ENCODE data around the gene GPR135.
"Not testable (repeated sequence)": the region's sequence is repeated elsewhere in the genome, so short reads cannot be mapped to it uniquely, and the experiment has no call there.

Gene GPR135

DNA sequence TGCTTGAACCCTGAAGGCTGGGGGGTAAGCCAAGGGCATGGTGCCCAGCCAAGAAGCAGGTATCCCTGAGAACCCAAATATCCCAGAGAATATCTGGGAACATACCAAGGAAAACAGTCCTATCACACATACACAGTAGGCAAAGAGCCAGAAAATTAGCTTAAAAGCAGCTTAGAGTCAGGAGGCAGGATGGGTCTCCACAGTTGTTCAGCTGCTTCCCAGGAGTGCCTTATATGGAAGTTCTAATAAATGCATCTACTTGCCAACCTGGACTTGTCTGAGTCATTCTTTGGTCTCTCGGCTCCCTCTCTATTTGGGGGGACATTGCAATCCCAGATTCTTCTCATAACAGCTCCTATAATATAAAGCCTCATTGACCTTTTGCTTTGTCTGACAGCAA lies 9.0 kb upstream of the GPR135 start:
- no peak for DNase-seq

- DNase-seq, result peak in 1 of 2 experiments; percentile 16
Measured at GRCh38 chr14:59464486-59465315, 479 bp downstream of the GPR135 start.

GRCh38 chr14:59463787-59464485 lies 1.2 kb downstream of the GPR135 start:
- no peak for DNase-seq

DNA sequence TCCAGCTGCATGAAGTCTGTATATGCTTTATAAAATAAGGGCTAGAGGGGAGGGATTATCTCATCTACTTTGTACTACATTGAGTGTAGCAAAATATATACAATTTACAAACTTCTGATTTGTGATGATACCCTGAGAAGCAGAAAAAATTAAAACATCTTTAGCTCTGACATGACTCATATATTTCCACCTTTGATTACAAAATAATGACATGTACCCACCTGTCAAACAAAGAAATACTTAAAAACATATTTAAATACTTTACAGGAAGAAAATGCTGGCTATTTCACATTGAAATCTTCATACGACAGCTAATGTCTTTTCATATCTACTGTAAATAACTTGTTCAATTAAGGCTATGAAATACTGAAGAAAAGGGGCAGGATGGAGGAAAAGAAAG lies 3.3 kb downstream of the GPR135 start:
- DNase-seq, result no peak

DNA sequence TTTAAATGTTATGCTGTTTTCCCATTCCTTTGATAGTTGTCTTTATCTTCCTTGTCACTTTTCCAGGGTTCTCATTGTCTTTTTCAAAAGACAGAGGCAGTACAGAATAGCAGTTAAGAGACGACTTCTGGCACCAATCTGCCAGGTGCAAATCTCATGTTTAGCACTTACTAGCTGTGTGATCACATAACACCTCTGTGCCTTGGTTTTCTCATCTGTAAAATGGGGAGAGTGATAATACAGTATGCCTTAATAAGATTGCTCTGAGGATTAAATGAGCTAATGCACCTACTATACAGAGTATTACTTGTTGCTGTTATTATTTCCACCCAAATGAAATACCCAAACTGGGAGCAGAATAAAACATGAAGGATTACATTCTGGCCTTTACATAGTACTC lies 4.8 kb downstream of the GPR135 start:
- no peak for DNase-seq

- no peak for DNase-seq
Measured at GRCh38 chr14:59458486-59458885, 6.7 kb downstream of the GPR135 start.

DNA sequence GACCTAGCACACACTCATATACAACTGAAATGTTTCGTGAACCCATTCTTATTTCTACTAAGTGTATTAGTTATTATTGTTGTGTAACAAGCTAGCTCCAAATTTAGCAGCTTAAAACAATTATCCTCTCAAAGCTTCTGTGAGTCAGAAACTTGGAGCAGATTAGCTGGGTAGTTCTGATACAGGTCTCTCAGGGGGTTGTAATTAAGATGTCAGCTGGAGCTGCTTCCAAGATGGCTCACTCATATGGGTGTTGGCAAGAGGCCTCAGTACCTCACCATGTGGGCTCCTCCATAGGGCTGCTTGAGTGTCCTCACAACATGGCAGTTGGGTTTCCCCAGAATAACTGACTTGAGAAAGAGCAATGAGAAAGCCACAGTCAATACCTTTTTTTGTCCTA lies 9.8 kb downstream of the GPR135 start:
- no peak for DNase-seq

GRCh38 chr14:59454139-59454538 lies 11.0 kb downstream of the GPR135 start:
- DNase-seq, result no peak

DNA sequence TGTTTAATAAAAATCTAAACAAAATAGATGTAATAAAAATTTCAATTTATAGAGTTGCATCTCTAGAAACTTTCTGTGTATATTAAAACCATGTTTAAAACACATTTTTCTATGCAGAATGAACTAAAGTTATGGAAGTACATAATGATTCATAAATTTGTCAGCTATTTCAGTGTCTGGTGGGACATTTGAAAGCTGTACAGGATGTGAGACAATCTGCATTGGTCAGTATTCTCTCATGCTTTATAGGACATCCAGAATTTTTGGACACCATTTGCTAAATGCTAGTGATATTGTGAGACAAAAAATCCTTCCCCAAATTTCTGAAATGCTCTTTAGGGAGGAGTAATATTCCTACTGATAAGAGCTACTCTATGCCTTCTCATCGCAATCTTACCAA lies 13.3 kb downstream of the GPR135 start:
- no peak for DNase-seq

DNA sequence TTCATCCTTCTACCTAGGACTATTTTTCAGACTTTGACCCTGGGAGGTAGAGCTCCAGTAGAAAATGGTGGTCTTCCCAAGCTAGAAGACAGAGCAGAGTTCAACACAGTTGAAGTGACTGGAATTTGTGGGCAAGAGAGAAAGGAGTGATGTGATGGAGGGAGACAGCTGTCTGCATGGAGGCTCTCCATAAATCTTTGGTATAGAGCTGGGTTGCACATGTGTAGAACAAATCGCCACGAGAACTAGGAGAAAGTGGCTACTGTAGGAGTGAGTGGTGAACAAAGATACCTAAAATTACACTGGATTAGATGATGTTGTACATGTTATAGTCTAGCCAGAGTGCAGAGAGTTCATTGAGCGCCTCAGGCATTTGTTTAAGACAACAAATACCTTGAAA lies 14.5 kb downstream of the GPR135 start:
- no peak for DNase-seq

DNA sequence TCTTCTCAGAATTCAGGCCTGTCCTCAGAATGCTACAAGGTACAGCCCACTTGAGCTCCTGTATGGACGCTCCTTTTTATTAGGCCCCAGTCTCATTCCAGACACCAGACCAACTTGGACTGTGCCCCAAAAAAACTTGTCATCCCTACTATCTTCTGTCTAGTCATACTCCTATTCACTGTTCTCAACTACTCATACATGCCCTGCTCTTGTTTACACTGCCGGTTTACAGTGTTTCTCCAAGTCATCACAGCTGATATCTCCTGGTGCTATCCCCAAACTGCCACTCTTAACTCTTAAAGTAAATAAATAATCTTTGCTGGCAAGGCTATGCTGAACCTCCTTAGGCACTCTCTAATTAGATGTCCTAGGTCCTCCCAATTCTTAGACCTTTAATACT lies 16.5 kb downstream of the GPR135 start:
- DNase-seq, result not testable (repeated sequence)

DNA sequence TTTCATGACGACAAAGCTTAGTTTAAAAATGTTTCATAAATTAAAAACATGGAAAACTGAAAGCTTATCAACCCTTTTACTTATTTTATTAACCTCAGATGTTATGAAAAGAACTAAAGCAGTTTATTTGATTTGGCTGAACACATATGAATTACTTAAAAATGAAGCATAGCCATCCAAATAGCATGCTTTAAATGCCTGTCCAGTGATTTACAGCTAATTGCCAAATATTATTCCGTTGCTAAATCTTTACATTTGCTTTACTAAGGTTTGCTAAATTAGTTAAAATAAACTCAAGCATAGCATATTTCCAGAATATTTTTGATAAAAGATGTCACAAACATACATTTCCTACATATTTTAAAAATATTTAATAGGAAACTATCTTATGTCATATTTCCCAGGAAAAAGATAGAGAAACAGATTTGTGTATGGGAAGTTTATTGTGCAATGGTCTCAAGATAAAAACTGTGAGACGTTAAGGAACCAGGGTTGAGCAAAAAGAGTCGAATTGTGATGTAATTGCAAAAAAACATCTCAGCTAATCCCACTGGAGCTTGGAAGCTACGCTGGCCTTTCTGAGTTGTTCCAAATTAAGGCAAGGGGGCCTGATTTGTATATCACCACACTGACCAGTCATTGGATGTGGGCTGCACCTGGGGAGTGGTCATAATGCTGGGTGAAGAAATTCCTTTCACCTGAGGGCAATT lies 25.8 kb downstream of the GPR135 start:
- no peak for DNase-seq

DNA sequence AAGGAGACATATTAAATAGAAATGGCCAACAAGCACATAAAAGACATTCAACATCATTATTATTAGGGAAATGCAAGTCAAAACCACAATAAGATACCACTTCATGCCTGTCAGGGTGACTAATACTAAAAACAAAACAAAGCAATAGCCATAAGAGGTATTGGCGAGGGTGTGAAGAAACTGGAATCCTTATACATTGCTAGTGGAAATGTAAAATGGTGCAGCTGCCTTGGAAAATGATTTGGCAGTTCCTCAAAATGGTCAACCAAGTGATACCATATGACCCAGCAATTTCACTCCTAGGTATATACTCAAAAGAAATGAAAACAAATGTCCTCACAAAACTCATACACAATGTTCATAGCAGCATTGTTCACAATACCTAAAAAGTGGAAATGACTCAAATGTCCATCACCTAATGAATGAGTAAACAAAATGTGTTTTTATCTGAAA lies 27.0 kb downstream of the GPR135 start:
- DNase-seq, result no peak

GRCh38 chr14:59435987-59436386 lies 29.2 kb downstream of the GPR135 start:
- no peak for DNase-seq

DNA sequence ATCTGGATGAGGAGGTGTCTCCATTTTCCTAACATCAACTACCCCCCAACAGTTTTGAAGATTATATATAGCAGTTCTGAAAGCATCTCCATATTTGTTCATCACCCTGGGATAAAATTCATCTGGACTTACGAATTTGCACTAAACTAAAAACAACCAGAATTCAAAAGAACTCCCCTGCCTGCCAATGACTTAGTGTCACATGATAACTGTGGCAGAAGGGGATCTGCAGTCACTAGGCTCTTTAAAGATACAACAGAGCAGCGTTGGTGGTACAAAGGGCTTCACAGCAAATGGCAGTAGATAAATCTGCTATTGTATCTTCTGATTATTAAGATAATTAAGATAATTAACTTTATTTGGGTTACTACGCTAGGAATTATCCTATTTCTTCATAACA lies 30.1 kb downstream of the GPR135 start:
- DNase-seq, result no peak

DNA sequence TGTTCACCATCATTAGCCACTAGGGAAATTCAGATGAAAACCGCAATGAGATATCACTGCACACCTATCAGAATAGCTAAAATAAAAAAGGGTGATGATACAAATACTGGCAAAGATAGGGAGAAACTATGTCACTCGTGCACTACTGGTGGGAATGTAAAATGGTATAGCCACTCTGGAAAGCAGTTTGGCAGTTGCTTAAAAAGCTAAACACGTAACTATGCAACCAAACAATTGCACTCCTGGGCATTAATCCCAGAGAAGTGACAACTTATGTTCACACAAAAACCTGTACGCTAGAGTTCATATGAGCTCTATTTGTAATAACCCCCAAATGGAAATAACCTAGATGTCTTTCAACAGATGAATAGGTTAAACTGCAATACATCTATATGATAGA lies 35.4 kb downstream of the GPR135 start:
- DNase-seq, result no peak

- DNase-seq, result no peak
Measured at GRCh38 chr14:59428581-59429012, 36.6 kb downstream of the GPR135 start.

GRCh38 chr14:59427653-59428580 lies 37.3 kb downstream of the GPR135 start:
- DNase-seq, result no peak

GRCh38 chr14:59425322-59425935 lies 39.8 kb downstream of the GPR135 start:
- DNase-seq, result no peak

DNA sequence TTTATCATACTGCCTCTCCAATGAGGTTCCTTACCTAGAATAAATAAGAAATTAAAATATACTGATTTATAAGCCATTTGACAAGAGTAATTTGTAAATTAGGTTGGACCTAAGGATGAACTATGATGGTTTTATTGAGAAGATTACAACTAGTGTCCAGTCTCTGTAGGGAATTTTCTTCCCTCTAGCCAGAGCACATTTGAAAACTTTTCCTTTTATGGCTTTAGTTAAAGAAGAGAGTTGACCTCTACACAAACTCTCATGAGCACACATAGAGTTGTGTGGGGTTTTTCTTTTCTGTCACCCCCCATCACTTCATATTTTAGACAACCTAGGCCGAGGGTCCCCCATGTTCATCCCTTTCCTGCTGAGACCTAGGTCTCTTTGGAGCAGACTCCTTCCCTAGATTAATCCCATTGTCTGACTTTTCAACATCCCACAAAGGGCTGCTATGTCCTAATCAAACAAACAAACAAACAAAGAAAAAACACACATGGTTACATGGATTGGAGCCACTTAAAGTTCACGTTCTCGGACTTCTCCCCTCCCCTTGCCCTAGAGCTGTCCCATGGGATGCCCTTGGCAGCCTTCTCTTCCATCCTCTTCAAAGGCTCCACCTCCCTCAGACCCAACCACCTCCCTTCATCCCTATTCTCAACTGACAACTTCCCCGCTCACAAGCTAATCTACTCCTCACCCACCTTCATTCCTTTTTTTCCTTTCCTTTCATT lies 40.7 kb downstream of the GPR135 start:
- DNase-seq, result no peak
